WTC11 (cell line): ENCODE measurements around the gene USP48. TPM values are rescaled to one million over a fixed set of nuclear protein-coding genes. Genes with fewer than 3 reads are reported as not detected.

Experiments used
- ATAC-seq: fragments of 200-7000 bp; cut with Tn5 transposase; 2 replicates; pipeline ENCODE4 v1.10.0; 2021; ENCODE audit warnings: mild to moderate bottlenecking, moderate library complexity
- CTCF ChIA-PET: fragments of 300-600 bp; sonication (Branson Sonifier 250); formaldehyde crosslinking; loops from one replicate; lab custom pipeline; 2021; ENCODE audit warnings: antibody characterized with exemption; lab: Charles Lee
- POLR2A ChIA-PET: fragments of 350-600 bp; sonication (Branson Sonifier 250); formaldehyde crosslinking; loops from one replicate; lab custom pipeline; 2021; ENCODE audit warnings: antibody characterized with exemption; lab: Charles Lee
- DNase-seq: peaks from one replicate; pipeline ENCODE4 v3.0.0; 2021; ENCODE audit warnings: low spot score
- H3K27ac Mint-ChIP-seq: 2 replicates; pipeline ENCODE4 v1.8.0; 2021; ENCODE audit warnings: mixed read lengths
- H3K27me3 Mint-ChIP-seq: 2 replicates; pipeline ENCODE4 v1.8.0; 2021; ENCODE audit warnings: low read depth, mild to moderate bottlenecking, moderate library complexity, mixed read lengths
- H3K36me3 Mint-ChIP-seq: 2 replicates; pipeline ENCODE4 v1.8.0; 2021; ENCODE audit warnings: mixed read lengths
- H3K4me1 Mint-ChIP-seq: 2 replicates; pipeline ENCODE4 v1.8.0; 2022; ENCODE audit warnings: mixed read lengths
- H3K4me3 Mint-ChIP-seq: 2 replicates; pipeline ENCODE4 v1.8.0; 2021; ENCODE audit warnings: mild to moderate bottlenecking, moderate library complexity, mixed read lengths
- H3K9me3 Mint-ChIP-seq: 2 replicates; pipeline ENCODE4 v1.8.0; 2021; ENCODE audit warnings: mixed read lengths
- CREB1 ChIP-seq: sonication (generic); formaldehyde crosslinking; IDR thresholded peaks from 2 replicates; pipeline ENCODE4 v1.8.0; 2023; ENCODE audit warnings: mild to moderate bottlenecking, missing genetic modification reagents
- CREM ChIP-seq: sonication (generic); formaldehyde crosslinking; IDR thresholded peaks from 2 replicates; pipeline ENCODE4 v1.8.1; 2022; ENCODE audit warnings: mild to moderate bottlenecking, missing genetic modification reagents, moderate library complexity
- FOXK1 ChIP-seq: sonication (generic); formaldehyde crosslinking; IDR thresholded peaks from 2 replicates; pipeline ENCODE4 v1.8.0; 2022; ENCODE audit warnings: mild to moderate bottlenecking, moderate library complexity, missing genetic modification reagents
- JUN ChIP-seq: sonication (generic); formaldehyde crosslinking; IDR thresholded peaks from 2 replicates; pipeline ENCODE4 v1.8.0; 2023; ENCODE audit warnings: mild to moderate bottlenecking, missing genetic modification reagents
- MYBL2 ChIP-seq: sonication (generic); formaldehyde crosslinking; IDR thresholded peaks from 2 replicates; pipeline ENCODE4 v1.8.1; 2023; ENCODE audit warnings: mild to moderate bottlenecking, moderate library complexity, missing genetic modification reagents
- NFYB ChIP-seq: sonication (generic); formaldehyde crosslinking; conservative IDR thresholded peaks from 2 replicates; pipeline ENCODE4 v1.8.0; 2022; ENCODE audit warnings: low read depth, missing genetic modification reagents
- NR1H2 ChIP-seq: sonication (generic); formaldehyde crosslinking; IDR thresholded peaks from 2 replicates; pipeline ENCODE4 v1.9.0; 2021; ENCODE audit warnings: mild to moderate bottlenecking, moderate library complexity, missing genetic modification reagents
- NR2C2 ChIP-seq: sonication (generic); formaldehyde crosslinking; IDR thresholded peaks from 2 replicates; pipeline ENCODE4 v1.8.0; 2022; ENCODE audit warnings: mild to moderate bottlenecking, missing genetic modification reagents
- NR3C1 ChIP-seq: sonication (generic); formaldehyde crosslinking; conservative IDR thresholded peaks from 2 replicates; pipeline ENCODE4 v1.8.1; 2023; ENCODE audit warnings: low read depth, mild to moderate bottlenecking, missing genetic modification reagents
- TP53 ChIP-seq: sonication (generic); formaldehyde crosslinking; IDR thresholded peaks from 2 replicates; pipeline ENCODE4 v1.8.1; 2023; ENCODE audit warnings: mild to moderate bottlenecking, missing genetic modification reagents
- ZNF121 ChIP-seq: sonication (generic); formaldehyde crosslinking; IDR thresholded peaks from 2 replicates; pipeline ENCODE4 v1.8.0; 2023; ENCODE audit warnings: missing genetic modification reagents
- ZNF317 ChIP-seq: sonication (generic); formaldehyde crosslinking; IDR thresholded peaks from 2 replicates; pipeline ENCODE4 v1.8.1; 2023; ENCODE audit warnings: low read depth, mild to moderate bottlenecking, moderate library complexity, missing genetic modification reagents, borderline replicate concordance
- total RNA-seq: library from RNA; stranded (reverse); gene quantifications from 3 replicates; pipeline ENCODE4 v1.2.3, GENCODE V29; 2021
- TF ChIP-seq, protein P1 (sequence below): sonication (generic); formaldehyde crosslinking; IDR thresholded peaks from 2 replicates; pipeline ENCODE4 v1.8.1; 2023; ENCODE audit warnings: mild to moderate bottlenecking, missing genetic modification reagents, moderate library complexity
- TF ChIP-seq, protein P2 (sequence below): sonication (generic); formaldehyde crosslinking; IDR thresholded peaks from 2 replicates; pipeline ENCODE4 v1.8.0; 2022; ENCODE audit warnings: mild to moderate bottlenecking, missing genetic modification reagents
- TF ChIP-seq, protein P3 (sequence below): fragments of 250-450 bp; sonication (Bioruptor Pico); IDR thresholded peaks from 2 replicates; pipeline ENCODE4 v1.9.0; 2021; ENCODE audit warnings: mild to moderate bottlenecking
- TF ChIP-seq, protein P4 (sequence below): sonication (generic); formaldehyde crosslinking; IDR thresholded peaks from 2 replicates; pipeline ENCODE4 v1.8.0; 2022; ENCODE audit warnings: mild to moderate bottlenecking, missing genetic modification reagents
- TF ChIP-seq, protein P5 (sequence below): fragments of 250-450 bp; sonication (Bioruptor Pico); IDR thresholded peaks from 2 replicates; pipeline ENCODE4 v1.9.0; 2021; ENCODE audit warnings: mild to moderate bottlenecking, borderline replicate concordance

Gene USP48
- total RNA-seq, 1 experiment from 2014 or later, result 86.9 TPM

DNA sequence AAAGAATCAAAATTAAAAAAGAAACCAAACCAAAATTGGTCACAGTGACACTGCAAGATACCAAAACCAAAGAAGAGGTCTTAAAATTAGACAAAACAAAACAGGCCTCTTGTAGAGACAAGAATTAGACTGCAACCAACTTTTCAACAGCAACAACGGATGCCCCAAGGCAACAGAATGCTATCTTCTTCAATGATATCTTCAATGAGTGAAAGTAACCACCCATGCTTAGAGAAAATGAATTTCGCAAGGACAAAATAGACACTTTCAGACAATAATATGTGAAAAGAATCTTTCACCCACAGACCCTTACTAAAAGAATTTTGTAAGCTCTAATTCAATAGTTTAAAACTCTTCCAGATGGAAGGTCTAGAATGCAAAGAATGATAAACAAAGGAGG lies 41.7 kb downstream of the USP48 start:
- Mint-ChIP-seq H3K4me3 (no peak overlapping the region), H3K27me3 (no peaks in the 10 kb centered on the region), H3K4me1 (no peaks in the 10 kb centered on the region), H3K9me3 (no peaks in the 10 kb centered on the region), H3K27ac (no peak overlapping the region), H3K36me3 (peaks cover 22% of the 10 kb centered on the region)
- POLR2A ChIA-PET, result no interaction called here
- ATAC-seq, result no peak
- TF ChIP-seq NFYB (CRISPR knock-in tag) (no peak), NR3C1 (no peak), CREB1 (CRISPR knock-in tag) (no peak), ZNF317 (no peak), TP53 (CRISPR knock-in tag) (no peak), CREM (CRISPR knock-in tag) (no peak), ZNF121 (no peak)
- TF ChIP-seq, protein P1, sequence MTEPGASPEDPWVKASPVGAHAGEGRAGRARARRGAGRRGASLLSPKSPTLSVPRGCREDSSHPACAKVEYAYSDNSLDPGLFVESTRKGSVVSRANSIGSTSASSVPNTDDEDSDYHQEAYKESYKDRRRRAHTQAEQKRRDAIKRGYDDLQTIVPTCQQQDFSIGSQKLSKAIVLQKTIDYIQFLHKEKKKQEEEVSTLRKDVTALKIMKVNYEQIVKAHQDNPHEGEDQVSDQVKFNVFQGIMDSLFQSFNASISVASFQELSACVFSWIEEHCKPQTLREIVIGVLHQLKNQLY (CRISPR knock-in tag), result no peak
- TF ChIP-seq, protein P2, sequence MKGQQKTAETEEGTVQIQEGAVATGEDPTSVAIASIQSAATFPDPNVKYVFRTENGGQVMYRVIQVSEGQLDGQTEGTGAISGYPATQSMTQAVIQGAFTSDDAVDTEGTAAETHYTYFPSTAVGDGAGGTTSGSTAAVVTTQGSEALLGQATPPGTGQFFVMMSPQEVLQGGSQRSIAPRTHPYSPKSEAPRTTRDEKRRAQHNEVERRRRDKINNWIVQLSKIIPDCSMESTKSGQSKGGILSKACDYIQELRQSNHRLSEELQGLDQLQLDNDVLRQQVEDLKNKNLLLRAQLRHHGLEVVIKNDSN (CRISPR knock-in tag), result no peak
- TF ChIP-seq, protein P3, sequence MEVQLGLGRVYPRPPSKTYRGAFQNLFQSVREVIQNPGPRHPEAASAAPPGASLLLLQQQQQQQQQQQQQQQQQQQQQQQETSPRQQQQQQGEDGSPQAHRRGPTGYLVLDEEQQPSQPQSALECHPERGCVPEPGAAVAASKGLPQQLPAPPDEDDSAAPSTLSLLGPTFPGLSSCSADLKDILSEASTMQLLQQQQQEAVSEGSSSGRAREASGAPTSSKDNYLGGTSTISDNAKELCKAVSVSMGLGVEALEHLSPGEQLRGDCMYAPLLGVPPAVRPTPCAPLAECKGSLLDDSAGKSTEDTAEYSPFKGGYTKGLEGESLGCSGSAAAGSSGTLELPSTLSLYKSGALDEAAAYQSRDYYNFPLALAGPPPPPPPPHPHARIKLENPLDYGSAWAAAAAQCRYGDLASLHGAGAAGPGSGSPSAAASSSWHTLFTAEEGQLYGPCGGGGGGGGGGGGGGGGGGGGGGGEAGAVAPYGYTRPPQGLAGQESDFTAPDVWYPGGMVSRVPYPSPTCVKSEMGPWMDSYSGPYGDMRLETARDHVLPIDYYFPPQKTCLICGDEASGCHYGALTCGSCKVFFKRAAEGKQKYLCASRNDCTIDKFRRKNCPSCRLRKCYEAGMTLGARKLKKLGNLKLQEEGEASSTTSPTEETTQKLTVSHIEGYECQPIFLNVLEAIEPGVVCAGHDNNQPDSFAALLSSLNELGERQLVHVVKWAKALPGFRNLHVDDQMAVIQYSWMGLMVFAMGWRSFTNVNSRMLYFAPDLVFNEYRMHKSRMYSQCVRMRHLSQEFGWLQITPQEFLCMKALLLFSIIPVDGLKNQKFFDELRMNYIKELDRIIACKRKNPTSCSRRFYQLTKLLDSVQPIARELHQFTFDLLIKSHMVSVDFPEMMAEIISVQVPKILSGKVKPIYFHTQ, result no peak
- no peak for DNase-seq
- CTCF ChIA-PET, result no interaction called here

DNA sequence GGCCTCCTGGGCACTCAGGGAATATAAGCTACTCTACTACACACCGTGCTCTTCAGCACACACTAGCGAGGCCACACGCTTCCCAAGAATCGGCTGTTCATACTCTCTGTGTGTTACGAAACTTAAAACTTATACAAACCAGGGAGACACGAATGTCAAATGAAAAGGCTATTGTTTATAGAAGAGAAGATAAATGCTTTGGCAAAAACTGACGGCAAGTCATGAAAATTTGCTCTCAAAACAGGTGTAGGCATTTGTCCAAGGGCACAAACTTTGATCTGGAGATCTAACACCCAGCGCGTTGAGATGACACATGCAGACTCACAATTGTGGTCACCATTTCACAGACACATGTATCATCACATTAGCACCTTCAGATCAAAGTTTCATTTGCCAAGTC lies 46.1 kb downstream of the USP48 start:
- no peak overlapping the region for H3K27ac Mint-ChIP-seq
- no peak for TF ChIP-seq MYBL2
- TF ChIP-seq, protein P4, sequence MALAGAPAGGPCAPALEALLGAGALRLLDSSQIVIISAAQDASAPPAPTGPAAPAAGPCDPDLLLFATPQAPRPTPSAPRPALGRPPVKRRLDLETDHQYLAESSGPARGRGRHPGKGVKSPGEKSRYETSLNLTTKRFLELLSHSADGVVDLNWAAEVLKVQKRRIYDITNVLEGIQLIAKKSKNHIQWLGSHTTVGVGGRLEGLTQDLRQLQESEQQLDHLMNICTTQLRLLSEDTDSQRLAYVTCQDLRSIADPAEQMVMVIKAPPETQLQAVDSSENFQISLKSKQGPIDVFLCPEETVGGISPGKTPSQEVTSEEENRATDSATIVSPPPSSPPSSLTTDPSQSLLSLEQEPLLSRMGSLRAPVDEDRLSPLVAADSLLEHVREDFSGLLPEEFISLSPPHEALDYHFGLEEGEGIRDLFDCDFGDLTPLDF (CRISPR knock-in tag), result no peak
- no peak for TF ChIP-seq NR2C2 (CRISPR knock-in tag)
- TF ChIP-seq NR1H2 (CRISPR knock-in tag), result no peak
- no peak for TF ChIP-seq ZNF121
- TF ChIP-seq, protein P2 (CRISPR knock-in tag), result no peak
- TF ChIP-seq FOXK1, result no peak
- TF ChIP-seq JUN (CRISPR knock-in tag), result no peak
- TF ChIP-seq, protein P5, sequence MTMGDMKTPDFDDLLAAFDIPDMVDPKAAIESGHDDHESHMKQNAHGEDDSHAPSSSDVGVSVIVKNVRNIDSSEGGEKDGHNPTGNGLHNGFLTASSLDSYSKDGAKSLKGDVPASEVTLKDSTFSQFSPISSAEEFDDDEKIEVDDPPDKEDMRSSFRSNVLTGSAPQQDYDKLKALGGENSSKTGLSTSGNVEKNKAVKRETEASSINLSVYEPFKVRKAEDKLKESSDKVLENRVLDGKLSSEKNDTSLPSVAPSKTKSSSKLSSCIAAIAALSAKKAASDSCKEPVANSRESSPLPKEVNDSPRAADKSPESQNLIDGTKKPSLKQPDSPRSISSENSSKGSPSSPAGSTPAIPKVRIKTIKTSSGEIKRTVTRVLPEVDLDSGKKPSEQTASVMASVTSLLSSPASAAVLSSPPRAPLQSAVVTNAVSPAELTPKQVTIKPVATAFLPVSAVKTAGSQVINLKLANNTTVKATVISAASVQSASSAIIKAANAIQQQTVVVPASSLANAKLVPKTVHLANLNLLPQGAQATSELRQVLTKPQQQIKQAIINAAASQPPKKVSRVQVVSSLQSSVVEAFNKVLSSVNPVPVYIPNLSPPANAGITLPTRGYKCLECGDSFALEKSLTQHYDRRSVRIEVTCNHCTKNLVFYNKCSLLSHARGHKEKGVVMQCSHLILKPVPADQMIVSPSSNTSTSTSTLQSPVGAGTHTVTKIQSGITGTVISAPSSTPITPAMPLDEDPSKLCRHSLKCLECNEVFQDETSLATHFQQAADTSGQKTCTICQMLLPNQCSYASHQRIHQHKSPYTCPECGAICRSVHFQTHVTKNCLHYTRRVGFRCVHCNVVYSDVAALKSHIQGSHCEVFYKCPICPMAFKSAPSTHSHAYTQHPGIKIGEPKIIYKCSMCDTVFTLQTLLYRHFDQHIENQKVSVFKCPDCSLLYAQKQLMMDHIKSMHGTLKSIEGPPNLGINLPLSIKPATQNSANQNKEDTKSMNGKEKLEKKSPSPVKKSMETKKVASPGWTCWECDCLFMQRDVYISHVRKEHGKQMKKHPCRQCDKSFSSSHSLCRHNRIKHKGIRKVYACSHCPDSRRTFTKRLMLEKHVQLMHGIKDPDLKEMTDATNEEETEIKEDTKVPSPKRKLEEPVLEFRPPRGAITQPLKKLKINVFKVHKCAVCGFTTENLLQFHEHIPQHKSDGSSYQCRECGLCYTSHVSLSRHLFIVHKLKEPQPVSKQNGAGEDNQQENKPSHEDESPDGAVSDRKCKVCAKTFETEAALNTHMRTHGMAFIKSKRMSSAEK (CRISPR knock-in tag), result no peak
- no peak overlapping the region for H3K4me3 Mint-ChIP-seq
- H3K9me3 Mint-ChIP-seq, result no peaks in the 10 kb centered on the region
- no peaks in the 10 kb centered on the region for H3K4me1 Mint-ChIP-seq
- CTCF ChIA-PET, result no interaction called here
- no peaks in the 10 kb centered on the region for H3K27me3 Mint-ChIP-seq
- no peak for DNase-seq
- no peak for ATAC-seq
- H3K36me3 Mint-ChIP-seq, result peaks cover 42% of the 10 kb centered on the region
- POLR2A ChIA-PET, result no interaction called here
